ENCODE measurements around the gene RHBDL1.
A peak's percentile ranks its signal among the peaks of the same experiment; 100 is the strongest.

Gene RHBDL1

DNA sequence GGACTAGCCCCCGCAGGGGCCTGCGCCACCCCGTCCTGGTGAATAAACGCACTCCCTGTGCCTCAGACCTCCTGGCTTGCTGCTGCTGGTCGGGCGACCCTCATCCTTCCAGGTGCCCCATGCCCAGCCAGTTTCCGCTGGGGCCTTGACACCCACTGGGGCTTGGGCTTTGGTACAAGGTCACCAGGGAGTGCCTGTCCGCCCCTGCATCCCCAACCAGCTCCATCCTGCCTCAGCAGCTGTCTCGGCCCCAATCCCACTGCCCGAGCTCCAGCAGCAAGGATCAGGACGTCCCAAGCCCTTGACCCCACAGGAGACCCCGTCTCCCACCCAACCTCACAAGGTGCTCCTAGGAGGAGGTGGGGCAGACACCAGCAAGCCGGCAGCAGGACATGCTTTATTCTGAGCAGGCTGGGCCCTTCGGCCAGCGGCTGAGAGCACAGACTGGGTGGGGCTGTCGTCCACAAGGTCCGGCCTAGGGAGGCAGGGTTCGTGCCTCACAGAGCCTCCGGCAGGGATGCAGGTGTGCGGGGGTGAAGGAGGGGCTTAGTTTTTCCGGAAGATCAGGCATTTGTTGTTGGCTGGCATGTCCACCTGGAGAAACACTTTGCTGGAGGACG, 41.3 kb upstream of the RHBDL1 start:
- peaks cover 5% of the 10 kb centered on the region for H3F3A ChIP-seq (ENCODE audit: insufficient read depth)
- H3K36me3 ChIP-seq (ENCODE audit: low read length) = no peaks in the 10 kb centered on the region
- no peaks in the 10 kb centered on the region for H3K9me2 ChIP-seq (replicated peaks; ENCODE audit: insufficient read depth, low read length)
- no peaks in the 10 kb centered on the region for H4K20me1 ChIP-seq (ENCODE audit: low read depth, low read length)
- no peak overlapping the region for H3K4me3 ChIP-seq (ENCODE audit: insufficient read depth, low read length, poor library complexity, severe bottlenecking)
- H3K9ac ChIP-seq (ENCODE audit: low read length) = no peak overlapping the region
- H3K4me2 ChIP-seq (ENCODE audit: low read depth, low read length, poor library complexity, severe bottlenecking) = no peak overlapping the region
- H3K9me3 ChIP-seq (ENCODE audit: insufficient read depth, low read length) = no peaks in the 10 kb centered on the region
- no peaks in the 10 kb centered on the region for H3K79me2 ChIP-seq (ENCODE audit: insufficient read depth, low read length)
- no peak overlapping the region for H2AFZ ChIP-seq (ENCODE audit: low read depth, low read length, severe bottlenecking)
- TF ChIP-seq, protein P1, sequence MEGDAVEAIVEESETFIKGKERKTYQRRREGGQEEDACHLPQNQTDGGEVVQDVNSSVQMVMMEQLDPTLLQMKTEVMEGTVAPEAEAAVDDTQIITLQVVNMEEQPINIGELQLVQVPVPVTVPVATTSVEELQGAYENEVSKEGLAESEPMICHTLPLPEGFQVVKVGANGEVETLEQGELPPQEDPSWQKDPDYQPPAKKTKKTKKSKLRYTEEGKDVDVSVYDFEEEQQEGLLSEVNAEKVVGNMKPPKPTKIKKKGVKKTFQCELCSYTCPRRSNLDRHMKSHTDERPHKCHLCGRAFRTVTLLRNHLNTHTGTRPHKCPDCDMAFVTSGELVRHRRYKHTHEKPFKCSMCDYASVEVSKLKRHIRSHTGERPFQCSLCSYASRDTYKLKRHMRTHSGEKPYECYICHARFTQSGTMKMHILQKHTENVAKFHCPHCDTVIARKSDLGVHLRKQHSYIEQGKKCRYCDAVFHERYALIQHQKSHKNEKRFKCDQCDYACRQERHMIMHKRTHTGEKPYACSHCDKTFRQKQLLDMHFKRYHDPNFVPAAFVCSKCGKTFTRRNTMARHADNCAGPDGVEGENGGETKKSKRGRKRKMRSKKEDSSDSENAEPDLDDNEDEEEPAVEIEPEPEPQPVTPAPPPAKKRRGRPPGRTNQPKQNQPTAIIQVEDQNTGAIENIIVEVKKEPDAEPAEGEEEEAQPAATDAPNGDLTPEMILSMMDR (IDR thresholded peaks at IDR 0.05; ENCODE audit: insufficient read depth, low read length, poor library complexity, severe bottlenecking) = no peak
- no peak for TF ChIP-seq EZH2phosphoT487 (conservative IDR thresholded peaks at IDR 0.05; ENCODE audit: low read length)
- no peak overlapping the region for H3K27ac ChIP-seq (ENCODE audit: low read depth, low read length)
- H3K27me3 ChIP-seq (ENCODE audit: low read length) = no peaks in the 10 kb centered on the region

DNA sequence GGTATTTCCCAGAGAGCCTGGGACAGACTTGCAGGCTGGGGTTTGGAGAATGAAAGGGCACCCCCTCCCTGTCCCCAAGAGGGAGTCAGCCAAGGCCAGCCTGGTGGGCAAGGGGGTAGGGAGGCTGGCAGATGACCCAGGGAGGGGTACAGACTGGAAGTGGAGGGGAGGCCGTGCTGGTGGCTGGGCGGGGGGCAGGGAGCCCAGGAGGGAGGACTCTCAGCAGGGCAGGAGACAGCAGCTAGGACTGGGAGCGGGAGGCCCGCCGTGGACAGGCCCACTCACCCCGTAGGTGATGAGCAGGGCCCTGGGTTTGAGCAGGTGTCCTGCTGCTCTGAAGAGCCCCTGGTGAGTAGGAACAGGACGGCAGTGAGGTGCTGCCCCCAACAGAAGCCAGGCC, 40.5 kb upstream of the RHBDL1 start:
- no peak for TF ChIP-seq EZH2phosphoT487 (conservative IDR thresholded peaks at IDR 0.05; ENCODE audit: low read length)
- TF ChIP-seq, protein P1 (IDR thresholded peaks at IDR 0.05; ENCODE audit: insufficient read depth, low read length, poor library complexity, severe bottlenecking) = no peak
- Histone ChIP-seq H3K4me3 (ENCODE audit: insufficient read depth, low read length, poor library complexity, severe bottlenecking) (no peak overlapping the region), H3K9me2 (replicated peaks; ENCODE audit: insufficient read depth, low read length) (no peaks in the 10 kb centered on the region), H3K4me2 (ENCODE audit: low read depth, low read length, poor library complexity, severe bottlenecking) (peak overlapping the region; percentile 76), H3K27me3 (ENCODE audit: low read length) (no peaks in the 10 kb centered on the region), H3K79me2 (ENCODE audit: insufficient read depth, low read length) (no peaks in the 10 kb centered on the region), H4K20me1 (ENCODE audit: low read depth, low read length) (no peaks in the 10 kb centered on the region), H3F3A (ENCODE audit: insufficient read depth) (peaks cover 11% of the 10 kb centered on the region), H2AFZ (ENCODE audit: low read depth, low read length, severe bottlenecking) (no peak overlapping the region), H3K9me3 (ENCODE audit: insufficient read depth, low read length) (no peaks in the 10 kb centered on the region), H3K9ac (ENCODE audit: low read length) (peak overlapping the region; percentile 87), H3K27ac (ENCODE audit: low read depth, low read length) (no peak overlapping the region), H3K36me3 (ENCODE audit: low read length) (no peaks in the 10 kb centered on the region)

DNA sequence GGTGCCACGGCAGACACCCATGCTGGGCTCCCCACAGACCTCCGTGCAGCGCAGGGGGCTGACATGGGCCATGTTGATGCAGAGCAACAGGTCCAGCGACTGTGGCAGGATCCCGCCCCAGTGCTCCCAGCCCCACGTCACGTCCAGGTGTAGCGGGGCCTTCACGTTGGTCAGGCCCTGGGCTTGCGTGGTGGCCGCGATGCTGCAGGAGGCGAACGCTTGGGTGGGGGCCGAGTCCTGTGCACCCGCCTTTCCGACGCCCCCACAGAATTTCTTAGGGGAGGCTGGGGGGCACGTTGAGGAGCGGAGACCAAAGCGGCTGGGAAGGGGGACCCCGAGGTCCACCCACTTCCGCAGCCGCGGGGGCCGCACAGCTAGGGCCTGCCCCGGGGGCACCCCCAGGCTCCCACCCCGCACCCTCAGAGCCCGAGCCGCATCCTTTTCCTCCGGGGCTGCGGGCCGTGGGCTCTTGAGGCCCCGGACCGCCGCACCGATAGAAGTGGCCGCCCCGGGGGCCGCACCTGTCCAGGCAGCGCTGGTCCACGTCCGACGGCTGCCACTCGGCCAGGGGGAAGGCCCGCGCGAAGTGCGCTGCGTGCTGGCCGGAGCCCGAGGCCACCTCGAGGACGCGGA, 39.8 kb upstream of the RHBDL1 start:
- H4K20me1 ChIP-seq (ENCODE audit: low read depth, low read length) = no peaks in the 10 kb centered on the region
- peak overlapping the region; percentile 59 for H3K4me3 ChIP-seq (ENCODE audit: insufficient read depth, low read length, poor library complexity, severe bottlenecking)
- H3K4me2 ChIP-seq (ENCODE audit: low read depth, low read length, poor library complexity, severe bottlenecking) = peak overlapping the region; percentile 76
- peak overlapping the region; percentile 49 for H2AFZ ChIP-seq (ENCODE audit: low read depth, low read length, severe bottlenecking)
- H3K79me2 ChIP-seq (ENCODE audit: insufficient read depth, low read length) = no peaks in the 10 kb centered on the region
- H3K9me3 ChIP-seq (ENCODE audit: insufficient read depth, low read length) = no peaks in the 10 kb centered on the region
- H3K9ac ChIP-seq (ENCODE audit: low read length) = peak overlapping the region; percentile 87
- H3K9me2 ChIP-seq (replicated peaks; ENCODE audit: insufficient read depth, low read length) = no peaks in the 10 kb centered on the region
- no peak for TF ChIP-seq EZH2phosphoT487 (conservative IDR thresholded peaks at IDR 0.05; ENCODE audit: low read length)
- TF ChIP-seq, protein P1 (IDR thresholded peaks at IDR 0.05; ENCODE audit: insufficient read depth, low read length, poor library complexity, severe bottlenecking) = no peak
- H3K27ac ChIP-seq (ENCODE audit: low read depth, low read length) = peak overlapping the region; percentile 8; the same call in 1 of the 2 replicates
- no peaks in the 10 kb centered on the region for H3K36me3 ChIP-seq (ENCODE audit: low read length)
- H3F3A ChIP-seq (ENCODE audit: insufficient read depth) = peaks cover 17% of the 10 kb centered on the region
- H3K27me3 ChIP-seq (ENCODE audit: low read length) = no peaks in the 10 kb centered on the region

All from SU-DHL-6 (cell line).